CD4-positive, alpha-beta T cell treated with Interleukin-4 for 1 hour (primary cell): ENCODE results near the gene ADAM23.
"Not testable (repeated sequence)": the region's sequence is repeated elsewhere in the genome, so short reads cannot be mapped to it uniquely, and the experiment has no call there.

ENCODE experiments used
- DNase-seq, 2 donors: peaks; one replicate each; pipeline ENCODE4 v3.0.0-alpha.2; 2020 to 2022

The ADAM23 gene

GRCh38 chr2:206442833-206443734, at the start of gene ADAM23:
TSS of gene ADAM23 (plus strand) at chr2:206443532. CDS start at chr2:206443867, 335 bp downstream.
- DNase-seq, result peak; percentile 48 to 52

GRCh38 chr2:206396211-206396610, 47.1 kb upstream of the ADAM23 start:
- DNase-seq, result no peak

GRCh38 chr2:206402956-206403569, 40.3 kb upstream of the ADAM23 start:
- not testable (repeated sequence) for DNase-seq

GRCh38 chr2:206408323-206409320, 34.7 kb upstream of the ADAM23 start:
- DNase-seq, result no peak

- DNase-seq, result no peak
These were observed 32.6 kb upstream of the ADAM23 start for GRCh38 chr2:206410714-206411113.

- no peak for DNase-seq
These were observed 27.6 kb upstream of the ADAM23 start for GRCh38 chr2:206415618-206416243.

GRCh38 chr2:206418968-206419367, 24.4 kb upstream of the ADAM23 start:
- no peak for DNase-seq

- DNase-seq, result no peak
These were observed 22.6 kb upstream of the ADAM23 start for GRCh38 chr2:206420721-206421120.

- no peak for DNase-seq
These were observed 20.8 kb upstream of the ADAM23 start for GRCh38 chr2:206422493-206422892.

- no peak for DNase-seq
These were observed 20.2 kb upstream of the ADAM23 start for GRCh38 chr2:206423147-206423546.

GRCh38 chr2:206424134-206424533, 19.2 kb upstream of the ADAM23 start:
- no peak for DNase-seq

- no peak for DNase-seq
These were observed 14.5 kb upstream of the ADAM23 start for GRCh38 chr2:206428783-206429182.

GRCh38 chr2:206430452-206430851, 12.9 kb upstream of the ADAM23 start:
- DNase-seq, result no peak

GRCh38 chr2:206431439-206431838, 11.9 kb upstream of the ADAM23 start:
- no peak for DNase-seq

GRCh38 chr2:206432193-206433082, 10.9 kb upstream of the ADAM23 start:
- no peak for DNase-seq

- DNase-seq, result no peak
These were observed 10.1 kb upstream of the ADAM23 start for GRCh38 chr2:206433190-206433589.

- no peak for DNase-seq
These were observed 9.6 kb upstream of the ADAM23 start for GRCh38 chr2:206433686-206434085.

GRCh38 chr2:206435742-206436141, 7.6 kb upstream of the ADAM23 start:
- no peak for DNase-seq

GRCh38 chr2:206438196-206438724, 5.1 kb upstream of the ADAM23 start:
- no peak for DNase-seq

- no peak for DNase-seq
These were observed 879 bp upstream of the ADAM23 start for GRCh38 chr2:206442474-206442832.
